Keratinocyte (primary cell): ENCODE data around the gene PTPRD.

Experiments used
- EZH2 ChIP-seq: IDR thresholded peaks from one replicate; pipeline ENCODE4 v1.6.1; 2012; ENCODE audit warnings: inconsistent platforms, mild to moderate bottlenecking, low read length, moderate library complexity
- TF ChIP-seq, protein P1 (sequence below), 3 experiments: IDR thresholded peaks in 1 of 3; conservative IDR thresholded peaks in 1 of 3; optimal IDR thresholded peaks in 1 of 3; 2 replicates in 2 of 3; 3 replicates in 1 of 3; pipeline versions ENCODE3 to v1.5.1; 2011; ENCODE audit warnings: low read length in 3 of 3, mild to moderate bottlenecking in 3 of 3, moderate library complexity in 2 of 3, control low read depth in 1 of 3, inconsistent platforms in 1 of 3; ENCODE audit not compliant: insufficient read depth in 2 of 3; ENCODE audit errors: extremely low read depth in 1 of 3

DNA sequence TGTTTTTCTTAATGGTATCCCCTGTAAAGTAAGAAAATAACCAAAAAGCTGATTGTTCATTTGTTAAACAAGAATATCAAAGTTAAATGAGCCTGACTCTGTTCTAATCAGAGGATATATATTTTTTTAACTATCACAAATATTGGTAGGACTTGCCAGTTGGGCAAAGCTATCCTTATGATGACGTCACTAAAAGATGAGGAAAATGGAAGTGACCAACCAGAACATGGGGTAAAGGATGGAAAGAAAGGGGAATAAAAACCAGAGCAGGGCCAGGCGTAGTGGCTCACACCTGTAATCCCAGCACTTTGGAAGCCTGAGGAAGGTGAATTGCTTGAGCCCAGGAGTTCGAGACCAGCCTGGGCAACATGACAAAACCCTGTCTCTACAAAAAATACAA, 2001.6 kb downstream of the PTPRD start:
- TF ChIP-seq, protein P1, sequence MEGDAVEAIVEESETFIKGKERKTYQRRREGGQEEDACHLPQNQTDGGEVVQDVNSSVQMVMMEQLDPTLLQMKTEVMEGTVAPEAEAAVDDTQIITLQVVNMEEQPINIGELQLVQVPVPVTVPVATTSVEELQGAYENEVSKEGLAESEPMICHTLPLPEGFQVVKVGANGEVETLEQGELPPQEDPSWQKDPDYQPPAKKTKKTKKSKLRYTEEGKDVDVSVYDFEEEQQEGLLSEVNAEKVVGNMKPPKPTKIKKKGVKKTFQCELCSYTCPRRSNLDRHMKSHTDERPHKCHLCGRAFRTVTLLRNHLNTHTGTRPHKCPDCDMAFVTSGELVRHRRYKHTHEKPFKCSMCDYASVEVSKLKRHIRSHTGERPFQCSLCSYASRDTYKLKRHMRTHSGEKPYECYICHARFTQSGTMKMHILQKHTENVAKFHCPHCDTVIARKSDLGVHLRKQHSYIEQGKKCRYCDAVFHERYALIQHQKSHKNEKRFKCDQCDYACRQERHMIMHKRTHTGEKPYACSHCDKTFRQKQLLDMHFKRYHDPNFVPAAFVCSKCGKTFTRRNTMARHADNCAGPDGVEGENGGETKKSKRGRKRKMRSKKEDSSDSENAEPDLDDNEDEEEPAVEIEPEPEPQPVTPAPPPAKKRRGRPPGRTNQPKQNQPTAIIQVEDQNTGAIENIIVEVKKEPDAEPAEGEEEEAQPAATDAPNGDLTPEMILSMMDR (optimal IDR thresholded peaks at IDR 0.05 in 1 of 3, IDR thresholded peaks at IDR 0.05 in 1 of 3, conservative IDR thresholded peaks at IDR 0.05 in 1 of 3; ENCODE audit: extremely low read depth in 1 of 3, insufficient read depth in 2 of 3, low read length in 3 of 3), result no peak
- TF ChIP-seq EZH2, result no peak
